ENCODE measurements around the gene RNFT2.

Gene RNFT2

GRCh38 chr12:116719731-116720528 is 18.2 kb upstream of the RNFT2 start:
- TF ChIP-seq CTCF (IDR thresholded peaks at IDR 0.05; ENCODE audit: low read depth, low read length) = no peak
- H3K4me3 ChIP-seq (ENCODE audit: low read depth, low read length) = no peak overlapping the region
- DNase-seq (ENCODE audit: low read depth) = no peak

- DNase-seq (ENCODE audit: low read depth) = no peak
- no peak overlapping the region for H3K4me3 ChIP-seq (ENCODE audit: low read depth, low read length)
- no peak for TF ChIP-seq CTCF (IDR thresholded peaks at IDR 0.05; ENCODE audit: low read depth, low read length)
Measured at GRCh38 chr12:116722245-116722644, 15.9 kb upstream of the RNFT2 start.

- no peak overlapping the region for H3K4me3 ChIP-seq (ENCODE audit: low read depth, low read length)
- TF ChIP-seq CTCF (IDR thresholded peaks at IDR 0.05; ENCODE audit: low read depth, low read length) = no peak
- TF ChIP-seq POLR2A (IDR thresholded peaks at IDR 0.05; ENCODE audit: extremely low read depth, insufficient read length) = no peak
- TF ChIP-seq MAX (IDR thresholded peaks at IDR 0.05; ENCODE audit: low read depth, low read length) = no peak
- TF ChIP-seq MYC (IDR thresholded peaks at IDR 0.05; ENCODE audit: low read depth, low read length) = no peak
- DNase-seq (ENCODE audit: low read depth) = no peak
Measured at GRCh38 chr12:116726694-116727093, 11.4 kb upstream of the RNFT2 start.

- no peak for DNase-seq (ENCODE audit: low read depth)
- TF ChIP-seq MYC (IDR thresholded peaks at IDR 0.05; ENCODE audit: low read depth, low read length) (no peak), MAX (IDR thresholded peaks at IDR 0.05; ENCODE audit: low read depth, low read length) (no peak), CTCF (IDR thresholded peaks at IDR 0.05; ENCODE audit: low read depth, low read length) (no peak), POLR2A (IDR thresholded peaks at IDR 0.05; ENCODE audit: extremely low read depth, insufficient read length) (no peak)
Measured at GRCh38 chr12:116727261-116727660, 10.9 kb upstream of the RNFT2 start.

GRCh38 chr12:116727891-116728290 is 10.2 kb upstream of the RNFT2 start:
- no peak for DNase-seq (ENCODE audit: low read depth)
- no peak for TF ChIP-seq MYC (IDR thresholded peaks at IDR 0.05; ENCODE audit: low read depth, low read length)
- no peak for TF ChIP-seq POLR2A (IDR thresholded peaks at IDR 0.05; ENCODE audit: extremely low read depth, insufficient read length)
- TF ChIP-seq MAX (IDR thresholded peaks at IDR 0.05; ENCODE audit: low read depth, low read length) = no peak
- TF ChIP-seq CTCF (IDR thresholded peaks at IDR 0.05; ENCODE audit: low read depth, low read length) = no peak
- no peak overlapping the region for H3K4me3 ChIP-seq (ENCODE audit: low read depth, low read length)

More at GRCh38 chr12:116727261-116727660, 10.9 kb upstream of the RNFT2 start:
- H3K4me3 ChIP-seq (ENCODE audit: low read depth, low read length) = no peak overlapping the region

GRCh38 chr12:116731801-116732200 is 6.3 kb upstream of the RNFT2 start:
- no peak for DNase-seq (ENCODE audit: low read depth)
- no peak overlapping the region for H3K4me3 ChIP-seq (ENCODE audit: low read depth, low read length)
- TF ChIP-seq MYC (IDR thresholded peaks at IDR 0.05; ENCODE audit: low read depth, low read length) (no peak), MAX (IDR thresholded peaks at IDR 0.05; ENCODE audit: low read depth, low read length) (no peak), CTCF (IDR thresholded peaks at IDR 0.05; ENCODE audit: low read depth, low read length) (no peak), POLR2A (IDR thresholded peaks at IDR 0.05; ENCODE audit: extremely low read depth, insufficient read length) (no peak)
